ENCODE data around the gene GPBAR1. TPM values are rescaled to one million over a fixed set of nuclear protein-coding genes. Genes with fewer than 3 reads are reported as not detected.

The GPBAR1 gene
- total RNA-seq, 1 experiment from 2014 or later: 0.20 TPM

- no peak for TF ChIP-seq ATF3 (CRISPR knock-in tag; conservative IDR thresholded peaks at IDR 0.05)
- TF ChIP-seq NR1H2 (CRISPR knock-in tag; IDR thresholded peaks at IDR 0.05): no peak
Measured at GRCh38 chr2:218307415-218308090, 46.7 kb downstream of the GPBAR1 start (continued).

GRCh38 chr2:218310853-218311540 lies 50.2 kb downstream of the GPBAR1 start:
- Mint-ChIP-seq H3K27ac (0 out of 2 replicates have a peak overlapping the region, but pooled peaks have one; percentile 39), H3K27me3 (ENCODE audit: low read depth) (no peaks in the 10 kb centered on the region), H3K36me3 (no peaks in the 10 kb centered on the region), H3K4me3 (no peak overlapping the region), H3K9me3 (peaks cover 3% of the 10 kb centered on the region), H3K4me1 (no peaks in the 10 kb centered on the region)
- no peak for DNase-seq (ENCODE audit: low spot score)
- TF ChIP-seq, protein P1, sequence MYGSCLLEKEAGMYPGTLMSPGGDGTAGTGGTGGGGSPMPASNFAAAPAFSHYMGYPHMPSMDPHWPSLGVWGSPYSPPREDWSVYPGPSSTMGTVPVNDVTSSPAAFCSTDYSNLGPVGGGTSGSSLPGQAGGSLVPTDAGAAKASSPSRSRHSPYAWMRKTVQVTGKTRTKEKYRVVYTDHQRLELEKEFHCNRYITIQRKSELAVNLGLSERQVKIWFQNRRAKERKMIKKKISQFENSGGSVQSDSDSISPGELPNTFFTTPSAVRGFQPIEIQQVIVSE (CRISPR knock-in tag; IDR thresholded peaks at IDR 0.05; ENCODE audit: borderline replicate concordance): no peak
- TF ChIP-seq FOXP4 (CRISPR knock-in tag; IDR thresholded peaks at IDR 0.05): no peak
- TF ChIP-seq KAT7 (CRISPR knock-in tag; IDR thresholded peaks at IDR 0.05; ENCODE audit: borderline replicate concordance): no peak
- TF ChIP-seq, protein P2, sequence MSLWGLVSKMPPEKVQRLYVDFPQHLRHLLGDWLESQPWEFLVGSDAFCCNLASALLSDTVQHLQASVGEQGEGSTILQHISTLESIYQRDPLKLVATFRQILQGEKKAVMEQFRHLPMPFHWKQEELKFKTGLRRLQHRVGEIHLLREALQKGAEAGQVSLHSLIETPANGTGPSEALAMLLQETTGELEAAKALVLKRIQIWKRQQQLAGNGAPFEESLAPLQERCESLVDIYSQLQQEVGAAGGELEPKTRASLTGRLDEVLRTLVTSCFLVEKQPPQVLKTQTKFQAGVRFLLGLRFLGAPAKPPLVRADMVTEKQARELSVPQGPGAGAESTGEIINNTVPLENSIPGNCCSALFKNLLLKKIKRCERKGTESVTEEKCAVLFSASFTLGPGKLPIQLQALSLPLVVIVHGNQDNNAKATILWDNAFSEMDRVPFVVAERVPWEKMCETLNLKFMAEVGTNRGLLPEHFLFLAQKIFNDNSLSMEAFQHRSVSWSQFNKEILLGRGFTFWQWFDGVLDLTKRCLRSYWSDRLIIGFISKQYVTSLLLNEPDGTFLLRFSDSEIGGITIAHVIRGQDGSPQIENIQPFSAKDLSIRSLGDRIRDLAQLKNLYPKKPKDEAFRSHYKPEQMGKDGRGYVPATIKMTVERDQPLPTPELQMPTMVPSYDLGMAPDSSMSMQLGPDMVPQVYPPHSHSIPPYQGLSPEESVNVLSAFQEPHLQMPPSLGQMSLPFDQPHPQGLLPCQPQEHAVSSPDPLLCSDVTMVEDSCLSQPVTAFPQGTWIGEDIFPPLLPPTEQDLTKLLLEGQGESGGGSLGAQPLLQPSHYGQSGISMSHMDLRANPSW (CRISPR knock-in tag; conservative IDR thresholded peaks at IDR 0.05; ENCODE audit: low read depth): no peak
- no peak for TF ChIP-seq ZNF532 (CRISPR knock-in tag; IDR thresholded peaks at IDR 0.05; ENCODE audit: borderline replicate concordance)
- TF ChIP-seq ZNF263 (CRISPR knock-in tag; IDR thresholded peaks at IDR 0.05; ENCODE audit: low read depth): no peak
- no peak for TF ChIP-seq JUN (CRISPR knock-in tag; IDR thresholded peaks at IDR 0.05)
- no peak for TF ChIP-seq NFE2L1 (CRISPR knock-in tag; IDR thresholded peaks at IDR 0.05)
- no peak for TF ChIP-seq SMAD3 (CRISPR knock-in tag; IDR thresholded peaks at IDR 0.05; ENCODE audit: borderline replicate concordance)
- no peak for TF ChIP-seq ZNF416 (CRISPR knock-in tag; IDR thresholded peaks at IDR 0.05)
- TF ChIP-seq, protein P3, sequence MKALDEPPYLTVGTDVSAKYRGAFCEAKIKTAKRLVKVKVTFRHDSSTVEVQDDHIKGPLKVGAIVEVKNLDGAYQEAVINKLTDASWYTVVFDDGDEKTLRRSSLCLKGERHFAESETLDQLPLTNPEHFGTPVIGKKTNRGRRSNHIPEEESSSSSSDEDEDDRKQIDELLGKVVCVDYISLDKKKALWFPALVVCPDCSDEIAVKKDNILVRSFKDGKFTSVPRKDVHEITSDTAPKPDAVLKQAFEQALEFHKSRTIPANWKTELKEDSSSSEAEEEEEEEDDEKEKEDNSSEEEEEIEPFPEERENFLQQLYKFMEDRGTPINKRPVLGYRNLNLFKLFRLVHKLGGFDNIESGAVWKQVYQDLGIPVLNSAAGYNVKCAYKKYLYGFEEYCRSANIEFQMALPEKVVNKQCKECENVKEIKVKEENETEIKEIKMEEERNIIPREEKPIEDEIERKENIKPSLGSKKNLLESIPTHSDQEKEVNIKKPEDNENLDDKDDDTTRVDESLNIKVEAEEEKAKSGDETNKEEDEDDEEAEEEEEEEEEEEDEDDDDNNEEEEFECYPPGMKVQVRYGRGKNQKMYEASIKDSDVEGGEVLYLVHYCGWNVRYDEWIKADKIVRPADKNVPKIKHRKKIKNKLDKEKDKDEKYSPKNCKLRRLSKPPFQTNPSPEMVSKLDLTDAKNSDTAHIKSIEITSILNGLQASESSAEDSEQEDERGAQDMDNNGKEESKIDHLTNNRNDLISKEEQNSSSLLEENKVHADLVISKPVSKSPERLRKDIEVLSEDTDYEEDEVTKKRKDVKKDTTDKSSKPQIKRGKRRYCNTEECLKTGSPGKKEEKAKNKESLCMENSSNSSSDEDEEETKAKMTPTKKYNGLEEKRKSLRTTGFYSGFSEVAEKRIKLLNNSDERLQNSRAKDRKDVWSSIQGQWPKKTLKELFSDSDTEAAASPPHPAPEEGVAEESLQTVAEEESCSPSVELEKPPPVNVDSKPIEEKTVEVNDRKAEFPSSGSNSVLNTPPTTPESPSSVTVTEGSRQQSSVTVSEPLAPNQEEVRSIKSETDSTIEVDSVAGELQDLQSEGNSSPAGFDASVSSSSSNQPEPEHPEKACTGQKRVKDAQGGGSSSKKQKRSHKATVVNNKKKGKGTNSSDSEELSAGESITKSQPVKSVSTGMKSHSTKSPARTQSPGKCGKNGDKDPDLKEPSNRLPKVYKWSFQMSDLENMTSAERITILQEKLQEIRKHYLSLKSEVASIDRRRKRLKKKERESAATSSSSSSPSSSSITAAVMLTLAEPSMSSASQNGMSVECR (CRISPR knock-in tag; IDR thresholded peaks at IDR 0.05; ENCODE audit: borderline replicate concordance): no peak
- TF ChIP-seq ETV6 (CRISPR knock-in tag; IDR thresholded peaks at IDR 0.05): no peak
- no peak for TF ChIP-seq AR (CRISPR knock-in tag; IDR thresholded peaks at IDR 0.05)
- ChIA-PET CTCF (interaction anchor here (0.6 kb wide), 1 partner anchor 13 kb away, joined by 3 read pairs; no protein-coding TSS in a partner anchor), POLR2A (no interaction called here)
- no peak for ATAC-seq
